ENCODE measurements around the gene DAZAP1. TPM values are rescaled to one million over a fixed set of nuclear protein-coding genes. Genes with fewer than 3 reads are reported as not detected.

DAZAP1 gene
- total and polyA plus RNA-seq, 4 donors = 5.4 to 45.0 (median 29.7) TPM

DNA sequence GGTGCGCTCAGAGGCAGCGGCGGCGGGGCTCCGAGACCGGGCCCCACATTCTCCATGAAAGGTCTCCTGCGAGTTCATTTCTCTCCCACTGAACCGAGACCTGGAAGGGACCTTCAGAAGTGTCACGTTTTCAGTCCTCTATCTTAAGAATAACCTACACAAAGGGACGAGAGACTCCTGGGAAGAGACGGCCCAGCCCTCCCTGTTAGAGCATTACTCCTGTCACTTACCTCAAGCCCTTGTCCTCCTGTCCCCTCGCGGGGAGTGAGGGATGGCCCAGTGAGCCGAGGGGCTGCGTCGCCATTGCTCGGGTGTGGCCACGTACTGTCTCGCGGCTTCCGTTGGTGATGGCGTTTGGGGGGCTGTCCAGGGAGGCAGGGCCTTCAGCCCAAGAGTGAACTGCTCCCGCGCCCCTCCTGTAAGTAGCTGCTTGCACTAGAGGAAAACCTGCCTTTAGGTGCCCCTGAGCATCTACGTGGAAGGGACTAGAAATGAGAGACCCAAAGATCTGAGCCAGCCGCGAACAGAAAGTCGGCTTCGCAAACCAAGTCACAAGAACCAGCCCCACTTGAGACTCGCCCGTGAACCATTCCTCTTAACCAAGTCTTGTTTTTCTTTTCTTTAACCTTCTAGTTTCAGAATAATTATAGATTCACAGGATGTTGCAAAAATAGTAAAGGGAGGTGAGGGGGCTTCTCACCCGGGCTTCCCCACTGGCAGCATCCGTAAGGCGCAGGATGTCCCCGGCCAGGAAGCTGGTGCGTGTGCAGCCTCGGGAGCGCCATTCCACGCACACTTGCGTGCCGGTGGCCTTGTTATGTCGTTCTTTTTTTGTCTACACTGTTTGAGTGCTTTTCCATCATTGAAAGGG lies 44.8 kb upstream of the DAZAP1 start:
- Histone ChIP-seq H3K9me3 (ENCODE audit: control insufficient read depth in 4 of 4, low read length in 3 of 4) (no peaks in the 10 kb centered on the region), H3K4me1 (ENCODE audit: control insufficient read depth in 4 of 4, insufficient read depth in 4 of 4, low read length in 3 of 4) (peaks cover 0 to 18% (median 1%) of the 10 kb centered on the region in 4 donors), H3K36me3 (ENCODE audit: control insufficient read depth in 4 of 4, insufficient read depth in 3 of 4, low read depth in 1 of 4, low read length in 3 of 4) (peaks cover 11 to 57% (median 41%) of the 10 kb centered on the region in 4 donors), H3K27me3 (ENCODE audit: control insufficient read depth in 4 of 4, insufficient read depth in 4 of 4, low read length in 3 of 4) (no peaks in the 10 kb centered on the region), H3K9ac (ENCODE audit: low read depth in 1 of 2, low read length in 2 of 2) (no peak overlapping the region), H3K4me3 (ENCODE audit: low read depth in 1 of 3, low read length in 3 of 3) (no peak overlapping the region), H3K27ac (ENCODE audit: low read depth in 1 of 2, low read length in 2 of 2) (no peak overlapping the region)
- no peak for TF ChIP-seq RXRA (IDR thresholded peaks at IDR 0.05)
- DNase-seq (ENCODE audit: low spot score) = no peak
- 91% methylated on average over 42 of the region's 42 CpGs for WGBS

DNA sequence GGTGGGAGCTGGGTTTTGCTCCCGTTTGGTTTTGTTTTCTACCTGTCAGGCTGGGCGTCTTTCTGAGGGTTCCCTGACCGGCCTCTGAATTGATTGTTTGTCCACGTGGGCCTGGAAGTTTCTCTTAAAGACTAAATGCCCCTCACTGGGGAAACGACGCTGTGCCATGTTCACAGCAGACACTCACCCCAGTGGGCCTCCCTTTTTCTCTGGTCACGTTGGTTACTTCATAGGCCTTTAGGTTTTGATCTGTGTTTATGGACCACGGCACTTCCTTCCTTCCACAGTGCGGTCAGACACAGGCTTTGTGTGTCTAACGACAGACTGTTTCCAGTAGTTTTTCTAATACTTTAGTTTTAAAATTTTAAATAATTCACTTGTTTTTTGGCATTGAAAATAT lies 43.8 kb upstream of the DAZAP1 start:
- DNase-seq (ENCODE audit: low spot score) = no peak
- Histone ChIP-seq H3K36me3 (ENCODE audit: control insufficient read depth in 4 of 4, insufficient read depth in 3 of 4, low read depth in 1 of 4, low read length in 3 of 4) (peaks cover 15 to 55% (median 35%) of the 10 kb centered on the region in 4 donors), H3K9ac (ENCODE audit: low read depth in 1 of 2, low read length in 2 of 2) (no peak overlapping the region), H3K4me1 (ENCODE audit: control insufficient read depth in 4 of 4, insufficient read depth in 4 of 4, low read length in 3 of 4) (peaks cover 0 to 18% (median 1%) of the 10 kb centered on the region in 4 donors), H3K4me3 (ENCODE audit: low read depth in 1 of 3, low read length in 3 of 3) (no peak overlapping the region), H3K27me3 (ENCODE audit: control insufficient read depth in 4 of 4, insufficient read depth in 4 of 4, low read length in 3 of 4) (no peaks in the 10 kb centered on the region), H3K9me3 (ENCODE audit: control insufficient read depth in 4 of 4, low read length in 3 of 4) (no peaks in the 10 kb centered on the region), H3K27ac (ENCODE audit: low read depth in 1 of 2, low read length in 2 of 2) (no peak overlapping the region)
- TF ChIP-seq GABPA (IDR thresholded peaks at IDR 0.05 in 1 of 2, conservative IDR thresholded peaks at IDR 0.05 in 1 of 2) (no peak), FOXA1 (IDR thresholded peaks at IDR 0.05) (no peak)
- WGBS = 82% methylated on average over 10 of the region's 10 CpGs

DNA sequence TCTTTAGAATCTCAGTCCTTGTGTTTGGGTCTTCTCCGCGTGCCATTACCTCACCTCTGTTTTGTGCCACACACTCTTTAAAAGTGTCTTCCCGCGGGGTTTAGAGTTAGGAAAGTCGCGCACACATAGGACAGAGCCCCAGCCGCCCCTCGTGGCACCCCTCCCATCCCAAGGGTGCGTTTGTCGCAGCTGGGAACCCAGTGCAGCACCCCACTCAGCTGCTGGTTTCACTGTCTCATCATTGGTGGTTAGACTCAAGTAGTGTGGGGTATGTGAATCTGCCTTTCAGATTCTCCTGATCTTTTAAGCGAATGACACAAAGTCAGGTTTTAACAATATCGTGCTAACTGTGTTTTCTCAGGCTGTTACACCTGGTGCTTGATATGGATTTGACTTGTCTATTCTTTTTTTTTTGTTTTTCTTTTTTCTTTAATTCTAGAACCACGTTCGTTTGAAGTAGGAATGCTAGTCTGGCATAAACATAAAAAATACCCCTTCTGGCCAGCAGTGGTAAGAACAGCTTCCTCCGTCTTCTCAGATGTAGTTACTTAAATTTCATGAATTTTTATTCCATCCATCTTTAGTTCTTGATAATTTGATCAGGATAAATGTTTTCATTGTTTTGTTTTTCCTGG lies 43.2 kb upstream of the DAZAP1 start:
- H3K36me3 ChIP-seq (ENCODE audit: control insufficient read depth in 4 of 4, insufficient read depth in 3 of 4, low read depth in 1 of 4, low read length in 3 of 4) = peaks cover 18 to 52% (median 32%) of the 10 kb centered on the region in 4 donors
- H3K4me1 ChIP-seq (ENCODE audit: control insufficient read depth in 4 of 4, insufficient read depth in 4 of 4, low read length in 3 of 4) = peaks cover 0 to 18% (median 1%) of the 10 kb centered on the region in 4 donors
- no peak overlapping the region for H3K27ac ChIP-seq (ENCODE audit: low read depth in 1 of 2, low read length in 2 of 2)

More for the DNA sequence above, 43.2 kb upstream of the DAZAP1 start:
- no peaks in the 10 kb centered on the region for H3K9me3 ChIP-seq (ENCODE audit: control insufficient read depth in 4 of 4, low read length in 3 of 4)
- TF ChIP-seq YY1 (IDR thresholded peaks at IDR 0.05) (no peak), JUND (IDR thresholded peaks at IDR 0.05) (no peak), FOXA1 (IDR thresholded peaks at IDR 0.05) (no peak), FOXA2 (IDR thresholded peaks at IDR 0.05) (no peak), TAF1 (conservative IDR thresholded peaks at IDR 0.05) (no peak), HNF4G (IDR thresholded peaks at IDR 0.05) (no peak), HNF4A (conservative IDR thresholded peaks at IDR 0.05) (no peak), SP1 (IDR thresholded peaks at IDR 0.05) (no peak)
- TF ChIP-seq, protein P1, sequence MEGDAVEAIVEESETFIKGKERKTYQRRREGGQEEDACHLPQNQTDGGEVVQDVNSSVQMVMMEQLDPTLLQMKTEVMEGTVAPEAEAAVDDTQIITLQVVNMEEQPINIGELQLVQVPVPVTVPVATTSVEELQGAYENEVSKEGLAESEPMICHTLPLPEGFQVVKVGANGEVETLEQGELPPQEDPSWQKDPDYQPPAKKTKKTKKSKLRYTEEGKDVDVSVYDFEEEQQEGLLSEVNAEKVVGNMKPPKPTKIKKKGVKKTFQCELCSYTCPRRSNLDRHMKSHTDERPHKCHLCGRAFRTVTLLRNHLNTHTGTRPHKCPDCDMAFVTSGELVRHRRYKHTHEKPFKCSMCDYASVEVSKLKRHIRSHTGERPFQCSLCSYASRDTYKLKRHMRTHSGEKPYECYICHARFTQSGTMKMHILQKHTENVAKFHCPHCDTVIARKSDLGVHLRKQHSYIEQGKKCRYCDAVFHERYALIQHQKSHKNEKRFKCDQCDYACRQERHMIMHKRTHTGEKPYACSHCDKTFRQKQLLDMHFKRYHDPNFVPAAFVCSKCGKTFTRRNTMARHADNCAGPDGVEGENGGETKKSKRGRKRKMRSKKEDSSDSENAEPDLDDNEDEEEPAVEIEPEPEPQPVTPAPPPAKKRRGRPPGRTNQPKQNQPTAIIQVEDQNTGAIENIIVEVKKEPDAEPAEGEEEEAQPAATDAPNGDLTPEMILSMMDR (IDR thresholded peaks at IDR 0.05; ENCODE audit: low read depth, low read length, missing input control) = no peak
- TF ChIP-seq, protein P2, sequence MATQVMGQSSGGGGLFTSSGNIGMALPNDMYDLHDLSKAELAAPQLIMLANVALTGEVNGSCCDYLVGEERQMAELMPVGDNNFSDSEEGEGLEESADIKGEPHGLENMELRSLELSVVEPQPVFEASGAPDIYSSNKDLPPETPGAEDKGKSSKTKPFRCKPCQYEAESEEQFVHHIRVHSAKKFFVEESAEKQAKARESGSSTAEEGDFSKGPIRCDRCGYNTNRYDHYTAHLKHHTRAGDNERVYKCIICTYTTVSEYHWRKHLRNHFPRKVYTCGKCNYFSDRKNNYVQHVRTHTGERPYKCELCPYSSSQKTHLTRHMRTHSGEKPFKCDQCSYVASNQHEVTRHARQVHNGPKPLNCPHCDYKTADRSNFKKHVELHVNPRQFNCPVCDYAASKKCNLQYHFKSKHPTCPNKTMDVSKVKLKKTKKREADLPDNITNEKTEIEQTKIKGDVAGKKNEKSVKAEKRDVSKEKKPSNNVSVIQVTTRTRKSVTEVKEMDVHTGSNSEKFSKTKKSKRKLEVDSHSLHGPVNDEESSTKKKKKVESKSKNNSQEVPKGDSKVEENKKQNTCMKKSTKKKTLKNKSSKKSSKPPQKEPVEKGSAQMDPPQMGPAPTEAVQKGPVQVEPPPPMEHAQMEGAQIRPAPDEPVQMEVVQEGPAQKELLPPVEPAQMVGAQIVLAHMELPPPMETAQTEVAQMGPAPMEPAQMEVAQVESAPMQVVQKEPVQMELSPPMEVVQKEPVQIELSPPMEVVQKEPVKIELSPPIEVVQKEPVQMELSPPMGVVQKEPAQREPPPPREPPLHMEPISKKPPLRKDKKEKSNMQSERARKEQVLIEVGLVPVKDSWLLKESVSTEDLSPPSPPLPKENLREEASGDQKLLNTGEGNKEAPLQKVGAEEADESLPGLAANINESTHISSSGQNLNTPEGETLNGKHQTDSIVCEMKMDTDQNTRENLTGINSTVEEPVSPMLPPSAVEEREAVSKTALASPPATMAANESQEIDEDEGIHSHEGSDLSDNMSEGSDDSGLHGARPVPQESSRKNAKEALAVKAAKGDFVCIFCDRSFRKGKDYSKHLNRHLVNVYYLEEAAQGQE (IDR thresholded peaks at IDR 0.05) = no peak
- TF ChIP-seq, protein P3, sequence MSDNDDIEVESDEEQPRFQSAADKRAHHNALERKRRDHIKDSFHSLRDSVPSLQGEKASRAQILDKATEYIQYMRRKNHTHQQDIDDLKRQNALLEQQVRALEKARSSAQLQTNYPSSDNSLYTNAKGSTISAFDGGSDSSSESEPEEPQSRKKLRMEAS (IDR thresholded peaks at IDR 0.05) = no peak
- 87% methylated on average over 15 of the region's 15 CpGs for WGBS
- no peak overlapping the region for H3K9ac ChIP-seq (ENCODE audit: low read depth in 1 of 2, low read length in 2 of 2)
- H3K27me3 ChIP-seq (ENCODE audit: control insufficient read depth in 4 of 4, insufficient read depth in 4 of 4, low read length in 3 of 4) = no peaks in the 10 kb centered on the region
- H3K4me3 ChIP-seq (ENCODE audit: low read depth in 1 of 3, low read length in 3 of 3) = no peak overlapping the region
- DNase-seq (ENCODE audit: low spot score) = no peak
